HG02981 (cell line): ENCODE measurements around the gene TRPV3.
"Not testable (repeated sequence)": the region's sequence is repeated elsewhere in the genome, so short reads cannot be mapped to it uniquely, and the experiment has no call there.

Source experiments
- ATAC-seq: cut with Tn5 transposase; IDR thresholded peaks from one replicate; pipeline ENCODE4 v1.9.1; 2021; ENCODE audit warnings: mild to moderate bottlenecking, moderate library complexity; ENCODE audit not compliant: unreplicated experiment

Gene TRPV3

GRCh38 chr17:3574231-3574630 lies 16.6 kb upstream of the TRPV3 start:
- no peak for ATAC-seq

- ATAC-seq, result no peak
Measured at GRCh38 chr17:3573246-3574100, 15.9 kb upstream of the TRPV3 start.

GRCh38 chr17:3572231-3572630 lies 14.6 kb upstream of the TRPV3 start:
- no peak for ATAC-seq

- ATAC-seq, result no peak
Measured at GRCh38 chr17:3571043-3571900, 13.7 kb upstream of the TRPV3 start.

- no peak for ATAC-seq
Measured at GRCh38 chr17:3569534-3570137, 12.0 kb upstream of the TRPV3 start.

- ATAC-seq, result no peak
Measured at GRCh38 chr17:3566551-3566950, 8.9 kb upstream of the TRPV3 start.

GRCh38 chr17:3565143-3565542 lies 7.5 kb upstream of the TRPV3 start:
- no peak for ATAC-seq

- not testable (repeated sequence) for ATAC-seq
Measured at GRCh38 chr17:3564241-3564640, 6.6 kb upstream of the TRPV3 start.

- no peak for ATAC-seq
Measured at GRCh38 chr17:3559270-3559645, 1.6 kb upstream of the TRPV3 start.

GRCh38 chr17:3558603-3559269 lies 1.1 kb upstream of the TRPV3 start:
- ATAC-seq, result peak; percentile 71

GRCh38 chr17:3556916-3557767 lies 470 bp downstream of the TRPV3 start:
- ATAC-seq, result no peak

- no peak for ATAC-seq
Measured at GRCh38 chr17:3556239-3556915, 1.2 kb downstream of the TRPV3 start.

- ATAC-seq, result no peak
Measured at GRCh38 chr17:3555189-3555796, 2.3 kb downstream of the TRPV3 start.

GRCh38 chr17:3554440-3554839 lies 3.2 kb downstream of the TRPV3 start:
- ATAC-seq, result no peak

GRCh38 chr17:3553419-3554401 lies 3.9 kb downstream of the TRPV3 start:
- no peak for ATAC-seq

- ATAC-seq, result no peak
Measured at GRCh38 chr17:3552916-3553315, 4.7 kb downstream of the TRPV3 start.

- no peak for ATAC-seq
Measured at GRCh38 chr17:3551189-3551588, 6.4 kb downstream of the TRPV3 start.

- no peak for ATAC-seq
Measured at GRCh38 chr17:3549610-3550162, 7.9 kb downstream of the TRPV3 start.
